ENCODE data around the gene LRRTM2. TPM values are rescaled to one million over a fixed set of nuclear protein-coding genes. Genes with fewer than 3 reads are reported as not detected.

The LRRTM2 gene
- total and polyA plus RNA-seq, 10 of the 15 experiments (the other 5 are each of a cell fraction or from before 2014, with no cell fraction given) = 0.04 to 0.14 (median 0.06) TPM; not detected in 2

- no peak for FAIRE-seq
- H2AFZ ChIP-seq (ENCODE audit: control insufficient read depth, low read depth, low read length) = no peak overlapping the region
- H3K4me2 ChIP-seq (ENCODE audit: control insufficient read depth, insufficient read depth) = no peak overlapping the region
- BruUV-seq (replicated peaks) = no TSS peak
- ChIA-PET RAD21 (ENCODE audit: unreplicated experiment) (no interaction called here), SMC1A (ENCODE audit: uncharacterized antibody, unreplicated experiment) (no interaction called here), POLR2A (no interaction called here), CTCF (no interaction called here)
- H3K27ac ChIP-seq (ENCODE audit: control insufficient read depth, insufficient read depth) = no peak overlapping the region
- ATAC-seq = no peak
- no peak for DNase-seq (ENCODE audit: low read depth, low spot score)
- TF ChIP-seq EZH2 (IDR thresholded peaks at IDR 0.05; ENCODE audit: borderline replicate concordance, control insufficient read depth, low read depth, low read length) = no peak
- TF ChIP-seq WRNIP1 (IDR thresholded peaks at IDR 0.05; ENCODE audit: borderline replicate concordance, low read depth, low read length) = no peak
- TF ChIP-seq REST (IDR thresholded peaks at IDR 0.05; ENCODE audit: low read depth, low read length) = no peak
- no peak for TF ChIP-seq MTA2 (IDR thresholded peaks at IDR 0.05; ENCODE audit: low read depth)
- TF ChIP-seq SREBF2 (IDR thresholded peaks at IDR 0.05; ENCODE audit: low read length) = no peak
- TF ChIP-seq JUNB (IDR thresholded peaks at IDR 0.05) = no peak
- TF ChIP-seq NBN (IDR thresholded peaks at IDR 0.05) = no peak
- TF ChIP-seq ZNF207 (IDR thresholded peaks at IDR 0.05; ENCODE audit: borderline replicate concordance) = no peak
- no peak for TF ChIP-seq CREB1 (IDR thresholded peaks at IDR 0.05; ENCODE audit: low read depth)
- TF ChIP-seq HDGF (IDR thresholded peaks at IDR 0.05) = no peak
- no peaks in the 10 kb centered on the region for H3K79me2 ChIP-seq (ENCODE audit: control insufficient read depth, insufficient read depth, low read length)
- no peak overlapping the region for H3K9ac ChIP-seq (ENCODE audit: control insufficient read depth, insufficient read depth, low read length)
- in situ Hi-C loops (cut with MboI) = no loop called here
- H3K4me1 ChIP-seq (ENCODE audit: control insufficient read depth, insufficient read depth, low read length) = no peaks in the 10 kb centered on the region
- H4K20me1 ChIP-seq (ENCODE audit: control insufficient read depth, insufficient read depth) = no peaks in the 10 kb centered on the region
- no peaks in the 10 kb centered on the region for H3K9me3 ChIP-seq (replicated peaks; ENCODE audit: control insufficient read depth, insufficient read depth, low read length)
- no peaks in the 10 kb centered on the region for H3K27me3 ChIP-seq (replicated peaks in 1 of 2; ENCODE audit: control insufficient read depth in 2 of 2, insufficient read depth in 2 of 2, low read length in 1 of 2)
- WGBS (ENCODE audit: insufficient coverage, insufficient replicate concordance, low lambda C conversion rate, missing lambda C conversion rate) = 93% methylated on average over 10 of the region's 10 CpGs
- H3K4me3 ChIP-seq = no peak overlapping the region
- H3K36me3 ChIP-seq (ENCODE audit: control insufficient read depth in 2 of 2, insufficient read depth in 2 of 2, low read length in 1 of 2) = peaks cover 0 to 2% of the 10 kb centered on the region in 2 experiments; a peak in 2 of 4 replicates
- intact Hi-C loops (cut with micrococcal nuclease; ENCODE audit: unreplicated experiment) = no loop called here
Observed at GRCh38 chr5:138903130-138903775, 28.1 kb upstream of the LRRTM2 start.

Data from GM12878 (cell line).